OCI-LY7 (cell line): Measurements from ENCODE around the gene HYLS1. TPM values are rescaled to one million over a fixed set of nuclear protein-coding genes. Genes with fewer than 3 reads are reported as not detected.

Source experiments
- BruUV-seq: library from RNA; stranded (reverse); fragments of 400-500 nt; replicated peaks from 2 replicates; lab custom pipeline; 2021; lab: Mats Ljungman, UMichigan
- CTCF ChIA-PET: fragments of 300-600 bp; sonication (Branson Sonifier 250); formaldehyde crosslinking; loops from one replicate; lab custom pipeline; 2022; ENCODE audit warnings: antibody characterized with exemption; ENCODE audit not compliant: unreplicated experiment; lab: Charles Lee
- POLR2A ChIA-PET: fragments of 300-600 bp; sonication (Branson Sonifier 250); formaldehyde crosslinking; loops from one replicate; lab custom pipeline; 2022; ENCODE audit warnings: antibody characterized with exemption; lab: Charles Lee
- DNase-seq: peaks from one replicate; pipeline ENCODE4 v3.0.0-alpha.2; 2015; ENCODE audit warnings: low spot score
- H2AFZ ChIP-seq: fragments of 200-600 bp; sonication (generic), shearing (Covaris generic); 2 replicates; pipeline ENCODE4 v1.6.1; 2014; ENCODE audit warnings: mild to moderate bottlenecking, antibody characterized with exemption, low read length, moderate library complexity
- H3K27ac ChIP-seq: fragments of 200-600 bp; sonication (generic); 2 replicates; pipeline ENCODE4 v1.5.1; 2014; ENCODE audit warnings: mixed run types, low read depth, mild to moderate bottlenecking, moderate library complexity, low read length, inconsistent platforms; ENCODE audit not compliant: poor library complexity, severe bottlenecking
- H3K36me3 ChIP-seq: fragments of 200-600 bp; sonication (generic); 2 replicates; pipeline ENCODE4 v1.6.1; 2014; ENCODE audit warnings: mild to moderate bottlenecking, antibody characterized with exemption, low read length, moderate library complexity, mixed read lengths; ENCODE audit not compliant: insufficient read depth
- H3K4me1 ChIP-seq: fragments of 200-600 bp; sonication (generic); 2 replicates; pipeline ENCODE4 v1.5.1; 2014; ENCODE audit warnings: mild to moderate bottlenecking, low read length; ENCODE audit not compliant: insufficient read depth, poor library complexity, severe bottlenecking
- H3K4me2 ChIP-seq: fragments of 200-600 bp; sonication (generic); 2 replicates; pipeline ENCODE4 v1.6.1; 2014; ENCODE audit warnings: mild to moderate bottlenecking, low read length
- H3K4me3 ChIP-seq: fragments of 200-600 bp; sonication (generic); 2 replicates; pipeline ENCODE4 v1.5.1; 2014; ENCODE audit warnings: mild to moderate bottlenecking, low read depth, low read length; ENCODE audit not compliant: poor library complexity, severe bottlenecking
- H3K79me2 ChIP-seq: fragments of 200-600 bp; sonication (generic); 2 replicates; pipeline ENCODE4 v1.6.1; 2016; ENCODE audit warnings: low read depth, mild to moderate bottlenecking, low read length, moderate library complexity, mixed read lengths; ENCODE audit not compliant: insufficient read depth
- H3K9me2 ChIP-seq: fragments of 200-600 bp; sonication (generic); 2 replicates; pipeline ENCODE4 v1.6.1; 2016; ENCODE audit warnings: mild to moderate bottlenecking, low read length, mixed read lengths; ENCODE audit not compliant: insufficient read depth
- H3K9me3 ChIP-seq: fragments of 200-600 bp; sonication (generic); 2 replicates; pipeline ENCODE4 v1.6.1; 2014; ENCODE audit warnings: mild to moderate bottlenecking, mixed run types, low read length, mixed read lengths
- H4K20me1 ChIP-seq: fragments of 200-600 bp; sonication (generic); 2 replicates; pipeline ENCODE4 v1.6.1; 2014; ENCODE audit warnings: mild to moderate bottlenecking, antibody characterized with exemption, low read length, moderate library complexity, mixed read lengths; ENCODE audit not compliant: insufficient read depth
- CTCF ChIP-seq: fragments of 200-600 bp; sonication (generic); conservative IDR thresholded peaks from 2 replicates; pipeline ENCODE4 v1.5.1; 2014; ENCODE audit warnings: mild to moderate bottlenecking, antibody characterized with exemption, low read length, moderate library complexity, mixed read lengths
- EZH2phosphoT487 ChIP-seq: fragments of 200-600 bp; sonication (generic); IDR thresholded peaks from 2 replicates; pipeline ENCODE4 v1.6.1; 2018; ENCODE audit warnings: low read depth, borderline replicate concordance, mild to moderate bottlenecking, mixed run types, antibody characterized with exemption, low read length, moderate library complexity, mixed read lengths
- intact Hi-C: fragments of 100-400 bp; cut with micrococcal nuclease; formaldehyde crosslinking; loops from one replicate; pipeline ENCODE4 v1.10.0; 2022; ENCODE audit not compliant: unreplicated experiment
- total RNA-seq, 2 experiments: library from RNA; depleted of rRNA in 1 of 2; stranded (reverse); fragments of >200 nt in 1 of 2; shearing (Covaris generic) in 1 of 2; gene quantifications; 2 replicates each; pipeline ENCODE4 v1.2.3, GENCODE V29; 2014 to 2022

The HYLS1 gene
- total RNA-seq, 2 experiments from 2014 or later: 18.3 to 31.5 TPM

DNA sequence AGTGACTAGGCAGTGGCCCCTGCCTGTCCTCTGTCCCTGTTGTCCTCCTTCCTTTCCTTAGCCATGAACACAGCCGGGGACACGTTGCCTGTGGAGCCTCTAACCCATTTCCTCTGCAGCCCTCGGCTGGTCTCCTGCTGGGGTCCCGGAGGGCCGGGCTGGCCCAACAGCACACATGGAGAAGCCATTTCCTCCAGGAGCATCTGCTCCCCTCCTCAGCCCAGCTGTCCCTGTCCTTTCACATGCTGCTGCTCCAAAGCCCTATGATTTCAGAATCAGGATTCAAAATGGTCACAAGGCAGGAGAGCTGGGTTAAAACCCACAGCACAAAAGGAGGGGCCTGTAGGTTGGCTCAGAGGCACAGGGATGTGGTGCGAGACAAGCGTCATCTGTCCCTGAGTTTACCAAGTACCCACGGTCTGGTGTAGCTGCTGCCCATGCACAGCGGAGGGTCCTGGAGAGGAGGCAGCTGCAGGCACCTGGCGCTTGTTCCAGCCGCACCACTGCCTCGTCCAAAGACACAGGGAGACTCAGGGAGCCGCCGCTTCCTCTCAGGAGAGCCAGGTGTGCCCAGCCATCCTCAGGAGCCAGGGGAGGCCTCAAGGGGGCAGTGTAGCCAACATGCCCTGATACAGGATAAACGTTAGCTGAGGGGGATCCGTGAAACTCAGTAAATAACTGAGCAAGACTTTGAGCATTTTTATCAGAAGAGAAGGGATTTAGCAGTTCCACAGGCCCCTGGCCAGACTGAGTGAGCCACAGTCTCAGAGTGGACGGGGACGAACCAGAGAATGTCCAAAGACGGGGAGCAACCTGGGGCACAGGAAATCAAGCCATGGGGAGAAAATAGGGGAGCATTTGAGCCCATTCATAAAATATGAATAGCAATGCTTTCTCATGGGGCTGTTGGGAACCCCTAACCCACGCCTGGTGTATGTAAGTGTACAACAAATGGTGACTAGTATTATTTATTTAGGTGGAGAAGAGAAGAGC is 54.4 kb downstream of the HYLS1 start:
- no peak overlapping the region; the same call in 1 of the 2 replicates for H2AFZ ChIP-seq

DNA sequence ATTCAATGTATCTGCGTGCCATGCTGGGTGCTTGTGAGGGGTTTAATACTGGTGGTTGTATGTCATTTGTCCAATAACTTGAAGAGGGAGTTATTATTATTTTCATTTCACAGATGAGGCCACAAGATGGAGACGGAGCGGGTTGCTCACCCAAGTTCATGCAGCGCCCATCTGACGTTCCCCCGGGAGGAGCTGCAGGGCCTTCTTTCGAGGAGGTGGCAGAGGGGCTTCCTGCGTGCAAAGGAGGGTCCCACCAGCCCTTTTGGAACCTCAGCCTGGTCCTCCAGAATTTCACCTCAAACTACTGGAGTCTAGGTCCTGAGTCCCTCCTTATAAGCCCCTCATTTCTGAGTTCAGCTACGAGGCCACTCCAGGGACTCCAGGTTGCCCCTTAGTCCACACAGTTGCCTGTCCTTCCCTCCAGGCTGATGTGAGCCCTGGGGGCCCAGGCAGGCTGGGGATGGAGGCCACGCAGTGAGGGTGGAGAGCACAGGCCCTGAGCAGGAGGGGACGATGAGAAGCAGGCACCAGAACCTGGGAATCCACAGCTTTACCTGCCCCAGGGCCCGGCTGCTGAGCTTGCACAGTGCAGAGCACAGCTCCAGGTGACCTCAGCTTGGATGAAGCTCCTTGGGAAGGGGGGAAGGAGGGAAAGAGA is 55.4 kb downstream of the HYLS1 start:
- intact Hi-C loops: loop anchor here (1.0 kb wide), 1 partner anchor 251 kb away; no protein-coding TSS in a partner anchor
- Histone ChIP-seq H3K4me2 (no peak overlapping the region), H3K79me2 (no peaks in the 10 kb centered on the region)

More for the DNA sequence above, 54.4 kb downstream of the HYLS1 start:
- H3K4me1 ChIP-seq: no peaks in the 10 kb centered on the region
- POLR2A ChIA-PET: no interaction called here
- H4K20me1 ChIP-seq: no peaks in the 10 kb centered on the region
- no peaks in the 10 kb centered on the region for H3K36me3 ChIP-seq
- H3K9me3 ChIP-seq: no peaks in the 10 kb centered on the region
- BruUV-seq: no TSS peak
- no peak overlapping the region for H3K27ac ChIP-seq
- TF ChIP-seq EZH2phosphoT487 (no peak), CTCF (peak; percentile 88)
- H3K4me2 ChIP-seq: no peak overlapping the region
- no peaks in the 10 kb centered on the region for H3K9me2 ChIP-seq
- no peak overlapping the region for H3K4me3 ChIP-seq
- H3K79me2 ChIP-seq: no peaks in the 10 kb centered on the region
- intact Hi-C loops: loop anchor here (1.0 kb wide), 1 partner anchor 252 kb away; no protein-coding TSS in a partner anchor
- CTCF ChIA-PET: interaction anchor here (1.0 to 2.0 kb wide), 2 partner anchors 52 to 252 kb away, joined by 3 to 5 read pairs; no protein-coding TSS in a partner anchor
- peak; percentile 60 for DNase-seq

More for the DNA sequence above, 55.4 kb downstream of the HYLS1 start:
- no peak overlapping the region for H3K27ac ChIP-seq
- H3K9me3 ChIP-seq: no peaks in the 10 kb centered on the region
- no peaks in the 10 kb centered on the region for H4K20me1 ChIP-seq
- TF ChIP-seq EZH2phosphoT487: no peak
- no peak for TF ChIP-seq CTCF
- BruUV-seq: no TSS peak
- H3K4me1 ChIP-seq: no peaks in the 10 kb centered on the region
- H3K36me3 ChIP-seq: no peaks in the 10 kb centered on the region
- no peak overlapping the region for H3K4me3 ChIP-seq
- no peak overlapping the region for H2AFZ ChIP-seq
- no peaks in the 10 kb centered on the region for H3K9me2 ChIP-seq
- POLR2A ChIA-PET: interaction anchor here (1.1 kb wide), 1 partner anchor 246 kb away, joined by 3 read pairs; no protein-coding TSS in a partner anchor
- CTCF ChIA-PET: interaction anchor here (0.8 kb wide), 1 partner anchor 15 kb away, joined by 4 read pairs; no protein-coding TSS in a partner anchor
- DNase-seq: no peak
